Mesodermal cell (in vitro differentiated cells): ENCODE results near the gene PFKP.
"Not testable (repeated sequence)": the region's sequence is repeated elsewhere in the genome, so short reads cannot be mapped to it uniquely, and the experiment has no call there.

Source experiments
- H3K27ac ChIP-seq: 2 replicates; pipeline ENCODE4 v1.7.0; 2013; ENCODE audit warnings: mild to moderate bottlenecking, low read depth, low read length, moderate library complexity; ENCODE audit not compliant: severe bottlenecking
- H3K36me3 ChIP-seq: 2 replicates; pipeline ENCODE4 v1.7.1; 2013; ENCODE audit warnings: mild to moderate bottlenecking, low read length, moderate library complexity; ENCODE audit not compliant: control insufficient read depth, insufficient read depth
- H3K4me1 ChIP-seq: one replicate; pipeline ENCODE4 v1.7.1; 2013; ENCODE audit warnings: mild to moderate bottlenecking, low read length; ENCODE audit not compliant: insufficient read depth, control insufficient read depth, poor library complexity, severe bottlenecking
- H3K4me3 ChIP-seq: 2 replicates; pipeline ENCODE4 v1.7.0; 2013; ENCODE audit warnings: low read length, control low read depth, mild to moderate bottlenecking; ENCODE audit not compliant: insufficient read depth, poor library complexity, severe bottlenecking; ENCODE audit errors: extremely low read depth
- H3K9me3 ChIP-seq: 2 replicates; pipeline ENCODE4 v1.7.1; 2013; ENCODE audit warnings: mild to moderate bottlenecking, low read length, moderate library complexity; ENCODE audit not compliant: control insufficient read depth
- WGBS, 2 experiments: methylation state at CpG; one replicate each; pipeline ENCODE4 v1.1.5; 2013; ENCODE audit warnings: missing lambda C conversion rate in 2 of 2; ENCODE audit not compliant: insufficient coverage in 2 of 2; 5-methylcytosine and 5-hydroxymethylcytosine counted together

PFKP gene

DNA sequence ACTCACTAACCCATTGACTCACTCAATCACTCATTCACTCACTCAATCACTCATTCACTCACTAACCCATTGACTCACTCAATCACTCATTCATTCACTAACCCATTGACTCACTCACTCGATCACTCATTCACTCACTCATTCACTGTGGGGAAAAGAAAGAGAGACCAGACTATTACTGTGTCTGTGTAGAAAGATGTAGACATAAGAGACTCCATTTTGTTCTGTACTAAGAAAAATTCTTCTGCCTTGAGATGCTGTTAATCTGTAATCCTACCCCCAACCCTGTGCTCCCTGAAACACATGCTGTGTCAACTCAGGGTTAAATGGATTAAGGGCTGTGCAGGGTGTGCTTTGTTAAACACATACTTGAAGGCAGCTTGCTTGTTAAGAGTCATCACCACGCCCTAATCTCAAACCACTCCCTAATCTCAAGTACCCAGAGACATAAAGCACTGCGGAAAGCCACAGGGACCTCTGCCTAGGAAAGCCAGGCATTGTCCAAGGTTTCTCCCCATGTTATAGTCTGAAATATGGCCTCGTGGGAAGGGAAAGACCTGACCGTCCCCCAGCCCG is 5.9 kb upstream of the PFKP start:
- H3K36me3 ChIP-seq, H3K9me3 ChIP-seq: not testable (repeated sequence)

DNA sequence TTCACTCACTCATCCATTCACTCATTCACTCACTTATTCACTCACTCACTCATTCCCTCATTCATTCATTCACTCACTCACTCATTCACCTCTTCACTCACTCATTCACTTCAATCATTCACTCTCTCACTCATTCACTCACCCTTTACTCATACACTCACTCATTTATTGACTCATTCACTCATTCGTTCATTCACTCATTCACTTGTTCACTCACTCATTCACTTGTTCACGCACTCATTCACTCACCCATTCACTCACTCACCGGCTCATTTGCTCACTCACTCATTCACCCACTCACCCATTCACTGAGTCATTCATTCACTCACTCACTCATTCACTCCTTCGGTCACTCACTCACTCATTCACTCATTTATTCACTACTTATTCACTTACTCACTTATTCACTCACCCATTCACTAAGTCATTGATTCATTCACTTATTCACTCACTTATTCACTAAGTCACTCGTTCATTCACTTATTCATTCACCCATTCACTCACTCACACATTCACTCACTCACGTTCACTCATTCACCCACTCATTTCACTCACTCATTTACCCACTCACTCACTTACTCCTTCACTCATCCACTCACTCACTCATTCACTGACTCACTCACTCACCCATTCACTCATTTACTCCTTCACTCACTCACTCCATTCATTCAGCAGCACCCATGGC is 4.7 kb upstream of the PFKP start:
- Histone ChIP-seq H3K36me3 (no peaks in the 10 kb centered on the region), H3K27ac (no peak overlapping the region), H3K9me3 (no peaks in the 10 kb centered on the region), H3K4me3 (no peak overlapping the region), H3K4me1 (peaks cover 6% of the 10 kb centered on the region)
- WGBS, 2 experiments = 58 to 59% methylated on average over 5 of the region's 6 CpGs

More for the DNA sequence above, 5.9 kb upstream of the PFKP start:
- H3K27ac ChIP-seq, H3K4me3 ChIP-seq: not testable (repeated sequence)
- H3K4me1 ChIP-seq = peaks cover 16% of the 10 kb centered on the region
- no CpG with 5 or more reads among the region's 6 CpGs for WGBS, 2 experiments

DNA sequence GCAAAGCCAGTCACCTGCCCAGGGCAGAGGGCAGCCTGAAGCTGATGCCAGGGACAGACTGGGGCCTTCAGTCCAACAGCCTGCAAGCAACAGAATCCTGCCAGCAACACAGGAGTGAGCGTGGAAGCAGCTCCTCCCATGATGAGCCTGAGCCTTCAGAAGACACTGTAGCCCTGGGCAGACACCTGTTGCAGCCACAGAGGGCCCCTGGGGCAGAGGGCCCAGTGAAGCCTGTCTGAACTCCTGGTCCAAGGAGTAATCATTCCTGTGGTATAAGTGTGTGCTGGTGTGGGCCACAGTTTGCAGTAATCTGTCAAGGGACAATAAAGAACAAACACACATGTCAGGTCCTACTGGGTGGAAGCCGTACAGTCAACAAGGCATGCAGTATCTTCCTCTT is 2.9 kb upstream of the PFKP start:
- 95 to 100% methylated on average over 2 of the region's 2 CpGs for WGBS, 2 experiments
- Histone ChIP-seq H3K4me3 (no peak overlapping the region), H3K4me1 (no peaks in the 10 kb centered on the region), H3K36me3 (peaks cover 8% of the 10 kb centered on the region), H3K27ac (no peak overlapping the region), H3K9me3 (no peaks in the 10 kb centered on the region)

DNA sequence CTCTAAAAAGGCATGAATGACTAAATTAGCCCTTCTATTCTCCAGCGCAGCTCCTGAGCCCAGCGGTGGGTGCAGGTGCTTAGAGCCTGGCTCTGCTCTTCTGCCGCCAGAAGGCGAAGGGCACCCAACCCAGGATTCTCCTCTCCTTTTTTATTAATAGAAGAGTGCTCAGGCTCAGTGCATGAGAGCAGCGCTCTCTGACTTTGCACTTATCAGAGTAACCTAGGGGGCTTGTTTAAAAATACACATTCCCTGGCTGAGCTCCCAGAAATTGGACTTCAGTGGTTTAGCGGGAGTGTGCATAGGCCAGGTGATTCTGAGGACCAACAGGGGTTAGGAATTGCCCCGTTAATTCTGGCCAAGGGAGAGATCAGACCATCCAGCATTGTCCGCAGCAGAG is 1.7 kb upstream of the PFKP start:
- WGBS, 2 experiments = 90 to 97% methylated on average over 6 to 8 of the region's 8 CpGs
- Histone ChIP-seq H3K27ac (no peak overlapping the region), H3K9me3 (no peaks in the 10 kb centered on the region)

DNA sequence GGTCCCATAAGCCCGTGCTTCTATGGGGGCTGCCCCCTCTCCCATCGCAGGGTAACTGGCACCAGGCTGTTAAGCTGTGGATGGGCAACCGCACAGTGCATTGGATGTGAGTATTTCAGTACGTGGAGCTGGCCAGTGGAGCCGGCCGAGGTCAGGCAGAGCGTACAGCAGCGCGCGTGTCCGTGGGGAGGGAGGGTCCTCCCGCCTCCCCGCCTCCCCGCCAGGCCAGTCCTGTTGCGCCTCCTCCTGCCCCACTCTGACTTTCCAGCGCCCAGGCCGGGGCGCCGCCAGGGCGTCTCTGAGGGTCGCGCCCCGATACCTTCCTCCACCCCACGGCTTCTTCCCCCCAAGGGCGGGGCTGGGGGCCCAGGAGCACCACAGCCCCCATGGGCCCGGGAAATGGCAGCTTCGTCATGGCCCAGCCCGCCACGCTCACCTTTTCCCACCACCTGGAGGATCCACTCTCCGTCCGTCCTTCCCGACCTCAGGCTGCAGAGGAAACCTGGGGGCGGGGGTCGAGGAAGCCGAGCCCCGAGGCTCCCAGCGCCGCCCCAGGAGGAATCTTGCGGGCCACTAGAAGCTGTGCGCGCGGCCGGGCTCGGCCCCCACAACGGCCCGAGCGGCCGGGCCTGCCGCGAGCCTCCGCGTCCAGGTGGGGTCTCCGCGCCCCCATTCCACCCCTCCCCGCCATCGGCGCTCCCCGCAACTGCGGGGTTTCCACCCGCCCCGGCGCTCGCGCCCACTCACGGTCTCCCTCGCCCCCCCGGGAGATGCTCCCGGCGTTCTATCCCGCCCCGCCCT is 831 bp upstream of the PFKP start:
- peaks cover 29% of the 10 kb centered on the region for H3K36me3 ChIP-seq
- H3K4me1 ChIP-seq = peaks cover 7% of the 10 kb centered on the region
- no peak overlapping the region for H3K27ac ChIP-seq
- H3K9me3 ChIP-seq = no peaks in the 10 kb centered on the region
- peak overlapping the region; percentile 99 for H3K4me3 ChIP-seq
- 12 to 15% methylated on average over 41 to 50 of the region's 71 CpGs for WGBS, 2 experiments

More for the DNA sequence above, 1.7 kb upstream of the PFKP start:
- H3K4me3 ChIP-seq = no peak overlapping the region
- H3K4me1 ChIP-seq = no peaks in the 10 kb centered on the region
- H3K36me3 ChIP-seq = peaks cover 20% of the 10 kb centered on the region

DNA sequence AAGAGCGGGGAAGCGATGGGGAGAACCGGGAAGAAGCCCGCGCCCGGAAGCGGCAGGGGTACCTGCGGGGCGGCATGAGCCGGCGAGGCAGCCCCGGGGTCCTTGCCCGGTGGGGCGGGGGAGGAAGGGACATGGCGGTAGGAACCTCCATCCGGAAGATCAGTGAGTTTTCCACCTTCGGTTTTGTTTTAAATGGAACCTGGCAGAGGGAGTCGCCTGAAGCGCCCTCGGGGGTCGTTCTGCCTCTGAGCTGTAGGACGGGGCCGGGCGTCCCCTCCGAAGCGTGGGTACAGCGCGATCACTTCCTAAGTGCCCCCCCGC is 471 bp downstream of the PFKP start:
- Histone ChIP-seq H3K4me1 (peaks cover 20% of the 10 kb centered on the region), H3K27ac (no peak overlapping the region), H3K9me3 (no peaks in the 10 kb centered on the region), H3K36me3 (peaks cover 42% of the 10 kb centered on the region), H3K4me3 (peak overlapping the region; percentile 99)
- WGBS, 2 experiments = 0 to 2% methylated on average over 20 to 21 of the region's 29 CpGs

DNA sequence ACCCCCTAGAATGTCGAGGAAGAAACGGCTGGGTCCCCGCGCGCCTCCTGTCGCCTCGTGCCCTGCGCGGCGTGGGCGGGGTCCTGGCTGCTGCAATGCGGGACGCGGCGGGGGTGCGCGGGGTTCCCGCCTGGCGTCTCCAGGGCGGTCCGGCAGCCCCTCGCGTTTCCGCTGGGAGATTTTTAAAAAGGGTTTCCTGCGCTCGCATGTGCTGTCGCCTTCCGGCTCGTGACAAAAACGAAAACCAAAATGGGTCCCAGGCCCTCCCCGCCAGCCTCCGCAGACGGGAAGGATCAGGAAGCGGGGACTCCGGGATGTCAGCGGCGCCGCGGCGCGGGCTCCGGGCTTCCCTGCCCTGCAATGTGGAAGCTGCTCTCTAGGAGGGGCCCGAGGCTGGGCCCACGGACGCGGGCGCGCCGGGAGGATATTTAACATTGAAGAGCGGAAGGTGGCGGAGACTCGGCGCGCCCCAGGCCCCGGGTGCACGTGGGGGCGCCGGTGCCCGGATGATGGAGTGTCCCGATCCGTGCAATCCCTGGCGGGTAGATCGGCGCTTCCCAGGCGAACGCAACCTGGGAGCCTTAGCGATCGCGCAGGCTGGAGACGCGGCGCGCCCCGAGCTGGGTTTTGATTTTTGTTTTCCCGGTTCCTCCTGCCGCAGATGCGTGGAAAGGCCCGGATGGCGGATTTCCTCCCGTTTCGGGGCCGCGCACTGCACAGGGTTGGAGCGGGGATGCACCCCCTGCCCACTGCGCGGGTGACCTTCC is 1.0 kb downstream of the PFKP start:
- peak overlapping the region; percentile 99 for H3K4me3 ChIP-seq
- H3K36me3 ChIP-seq = peaks cover 48% of the 10 kb centered on the region
- H3K9me3 ChIP-seq = no peaks in the 10 kb centered on the region
- 0% methylated on average over 66 to 77 of the region's 86 CpGs for WGBS, 2 experiments
- H3K27ac ChIP-seq = peak overlapping the region; percentile 16
- H3K4me1 ChIP-seq = peaks cover 26% of the 10 kb centered on the region

DNA sequence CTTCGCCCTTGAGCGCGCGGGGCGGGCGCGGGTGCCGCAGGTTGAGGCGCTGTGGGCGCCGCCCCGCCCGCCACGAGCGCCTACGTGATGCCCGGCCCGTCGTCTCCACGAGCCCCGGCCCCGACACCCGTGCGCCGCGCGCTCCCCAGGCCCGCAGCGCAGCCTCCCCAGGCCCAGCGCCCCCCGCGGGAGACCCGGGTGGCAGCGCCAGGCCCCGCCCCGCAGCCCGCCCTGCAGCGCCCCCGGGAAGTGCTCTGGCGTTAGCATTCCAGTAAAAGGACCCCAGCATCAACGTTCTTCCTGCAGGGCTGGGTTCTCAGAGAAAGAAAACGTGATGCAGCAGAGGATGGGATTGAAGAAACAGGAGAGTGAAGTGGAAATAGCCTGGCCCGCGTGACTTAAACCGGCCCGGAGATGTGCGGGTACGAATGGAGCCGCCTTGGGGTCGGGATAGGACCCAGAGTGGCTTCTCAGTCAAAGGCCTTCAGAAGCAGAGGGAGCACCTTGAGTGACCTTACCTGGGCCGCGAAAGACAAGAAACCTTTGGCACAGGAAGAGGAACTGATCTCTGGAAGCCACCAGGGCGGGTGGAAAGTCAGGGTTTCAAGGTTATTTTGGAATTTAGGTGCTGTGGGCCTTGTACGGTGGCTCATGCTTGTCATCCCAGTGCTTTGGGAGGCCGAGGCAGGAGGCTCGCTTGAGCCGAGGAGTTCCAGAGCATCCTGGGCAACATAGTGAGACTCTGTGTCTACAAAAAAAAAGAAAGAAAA is 1.8 kb downstream of the PFKP start:
- 18% methylated on average over 47 to 48 of the region's 57 CpGs for WGBS, 2 experiments
- peaks cover 30% of the 10 kb centered on the region for H3K4me1 ChIP-seq
- peak overlapping the region; percentile 99 for H3K4me3 ChIP-seq
- peak overlapping the region; percentile 29 for H3K27ac ChIP-seq
- H3K9me3 ChIP-seq = no peaks in the 10 kb centered on the region
- H3K36me3 ChIP-seq = peaks cover 55% of the 10 kb centered on the region

DNA sequence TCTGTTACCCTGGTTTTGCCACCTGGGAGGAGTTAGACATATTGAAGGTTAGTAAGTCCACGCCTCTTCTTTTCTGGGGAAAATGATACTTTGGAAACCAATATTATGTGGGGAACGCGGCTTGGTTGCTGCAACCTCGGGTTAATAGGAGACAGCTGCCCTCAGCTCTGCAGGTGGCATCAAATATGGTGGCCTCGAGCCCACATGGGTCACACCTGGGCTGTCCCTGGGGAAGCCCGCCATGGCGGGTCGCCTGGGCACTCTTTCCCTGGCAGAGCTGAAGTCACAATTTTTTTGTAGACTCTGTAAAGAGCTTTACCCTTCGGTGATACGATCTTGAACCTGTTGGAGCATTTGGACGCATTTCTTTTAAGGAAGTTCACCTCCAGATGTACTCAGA is 2.5 kb downstream of the PFKP start:
- H3K4me3 ChIP-seq = peak overlapping the region; percentile 99
- H3K36me3 ChIP-seq = peaks cover 62% of the 10 kb centered on the region
- H3K4me1 ChIP-seq = peaks cover 34% of the 10 kb centered on the region
- no peaks in the 10 kb centered on the region for H3K9me3 ChIP-seq
- no peak overlapping the region for H3K27ac ChIP-seq
- WGBS, 2 experiments = 90 to 96% methylated on average over 11 of the region's 11 CpGs
